Measurements from ENCODE around the gene LRMDA. TPM values are rescaled to one million over a fixed set of nuclear protein-coding genes. Genes with fewer than 3 reads are reported as not detected.

LRMDA gene
- polyA plus RNA-seq, 1 donor (not counting 4 experiments of a cell fraction or from before 2014, with no cell fraction given) = not detected

GRCh38 chr10:75764974-75765788 lies 333.8 kb downstream of the LRMDA start:
- Histone ChIP-seq H2AFZ (ENCODE audit: control insufficient read depth, low read length) (no peak overlapping the region), H3K9me3 (ENCODE audit: control insufficient read depth, low read depth, low read length) (no peaks in the 10 kb centered on the region), H3K4me3 (ENCODE audit: control insufficient read depth in 2 of 3, extremely low read depth in 1 of 3, insufficient read depth in 2 of 3, low read depth in 1 of 3, low read length in 3 of 3) (no peak overlapping the region), H3K27ac (ENCODE audit: control insufficient read depth, insufficient read depth, low read length) (no peak overlapping the region), H3K4me2 (ENCODE audit: control insufficient read depth, extremely low read depth, insufficient read depth, low read depth, low read length) (no peak overlapping the region), H3K36me3 (ENCODE audit: control insufficient read depth in 2 of 2, extremely low read depth in 1 of 2, insufficient read depth in 2 of 2, low read length in 2 of 2) (no peaks in the 10 kb centered on the region), H3K4me1 (ENCODE audit: control insufficient read depth, extremely low read depth, insufficient read depth, low read length) (no peaks in the 10 kb centered on the region), H3K9me1 (ENCODE audit: control insufficient read depth, extremely low read depth, insufficient read depth, low read length) (no peaks in the 10 kb centered on the region), H3K27me3 (ENCODE audit: control insufficient read depth, extremely low read depth, insufficient read depth, low read length) (no peaks in the 10 kb centered on the region), H3K79me2 (ENCODE audit: control insufficient read depth, insufficient read depth, low read length) (no peaks in the 10 kb centered on the region), H3K9ac (ENCODE audit: control insufficient read depth, extremely low read depth, insufficient read depth, low read length) (no peak overlapping the region), H4K20me1 (ENCODE audit: control insufficient read depth, extremely low read depth, insufficient read depth, low read length) (no peaks in the 10 kb centered on the region)
- no peak for DNase-seq (ENCODE audit: low read depth, low spot score)
- FAIRE-seq = no peak
- no peak for TF ChIP-seq CTCF (optimal IDR thresholded peaks at IDR 0.05 in 1 of 3, IDR thresholded peaks at IDR 0.05 in 1 of 3, conservative IDR thresholded peaks at IDR 0.05 in 1 of 3; ENCODE audit: extremely low read depth in 1 of 3, insufficient read depth in 2 of 3, low read length in 3 of 3)
- no peak for TF ChIP-seq EZH2 (IDR thresholded peaks at IDR 0.05; ENCODE audit: low read length)
- dilution Hi-C loops (cut with MboI; ENCODE audit: extremely low pct_ligation_motif_present, low sequenced_read_pairs) = no loop called here

DNA sequence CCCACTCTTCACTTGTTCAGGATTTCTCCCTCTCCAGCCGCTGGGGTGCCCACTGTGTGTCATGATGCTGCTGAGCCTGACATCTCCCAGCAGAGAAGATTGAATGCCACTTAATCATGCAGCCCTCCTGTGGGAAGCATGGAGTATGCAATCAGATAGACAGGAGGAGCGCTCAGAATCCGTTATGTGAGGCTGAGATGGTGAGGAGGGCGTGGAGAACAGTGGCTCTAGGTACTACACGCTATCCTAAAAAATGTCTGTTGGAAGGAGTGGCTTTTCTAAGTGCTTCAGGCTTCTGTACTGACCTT lies 334.3 kb downstream of the LRMDA start:
- no peaks in the 10 kb centered on the region for H4K20me1 ChIP-seq (ENCODE audit: control insufficient read depth, extremely low read depth, insufficient read depth, low read length)
- no peak overlapping the region for H3K9ac ChIP-seq (ENCODE audit: control insufficient read depth, extremely low read depth, insufficient read depth, low read length)
- no peak overlapping the region for H3K27ac ChIP-seq (ENCODE audit: control insufficient read depth, insufficient read depth, low read length)
- no peaks in the 10 kb centered on the region for H3K9me1 ChIP-seq (ENCODE audit: control insufficient read depth, extremely low read depth, insufficient read depth, low read length)
- no peak overlapping the region for H3K4me3 ChIP-seq (ENCODE audit: control insufficient read depth in 2 of 3, extremely low read depth in 1 of 3, insufficient read depth in 2 of 3, low read depth in 1 of 3, low read length in 3 of 3)
- H3K4me2 ChIP-seq (ENCODE audit: control insufficient read depth, extremely low read depth, insufficient read depth, low read depth, low read length) = no peak overlapping the region
- TF ChIP-seq EZH2 (IDR thresholded peaks at IDR 0.05; ENCODE audit: low read length) (no peak), CTCF (optimal IDR thresholded peaks at IDR 0.05 in 1 of 3, IDR thresholded peaks at IDR 0.05 in 1 of 3, conservative IDR thresholded peaks at IDR 0.05 in 1 of 3; ENCODE audit: extremely low read depth in 1 of 3, insufficient read depth in 2 of 3, low read length in 3 of 3) (no peak)
- H3K27me3 ChIP-seq (ENCODE audit: control insufficient read depth, extremely low read depth, insufficient read depth, low read length) = no peaks in the 10 kb centered on the region
- no peaks in the 10 kb centered on the region for H3K4me1 ChIP-seq (ENCODE audit: control insufficient read depth, extremely low read depth, insufficient read depth, low read length)
- H3K79me2 ChIP-seq (ENCODE audit: control insufficient read depth, insufficient read depth, low read length) = no peaks in the 10 kb centered on the region
- FAIRE-seq (no peak), DNase-seq (ENCODE audit: low read depth, low spot score) (no peak)
- H3K9me3 ChIP-seq (ENCODE audit: control insufficient read depth, low read depth, low read length) = no peaks in the 10 kb centered on the region
- dilution Hi-C loops (cut with MboI; ENCODE audit: extremely low pct_ligation_motif_present, low sequenced_read_pairs) = no loop called here
- H2AFZ ChIP-seq (ENCODE audit: control insufficient read depth, low read length) = no peak overlapping the region
- H3K36me3 ChIP-seq (ENCODE audit: control insufficient read depth in 2 of 2, extremely low read depth in 1 of 2, insufficient read depth in 2 of 2, low read length in 2 of 2) = no peaks in the 10 kb centered on the region

Measured in keratinocyte (primary cell).